GM06990 (cell line): ENCODE data around the gene MAP3K7.

ENCODE experiments used
- DNase-seq: peaks from one replicate; pipeline ENCODE4 v3.0.0-alpha.2; 2011; ENCODE audit not compliant: insufficient read length; ENCODE audit errors: extremely low read depth
- H3K27me3 ChIP-seq: replicated peaks from 2 replicates; pipeline ENCODE4 v1.6.0; 2011; ENCODE audit warnings: low read length; ENCODE audit not compliant: control insufficient read depth, insufficient read depth
- H3K36me3 ChIP-seq: 2 replicates; pipeline ENCODE4 v1.5.1; 2011; ENCODE audit warnings: low read length; ENCODE audit not compliant: control insufficient read depth, insufficient read depth
- H3K4me3 ChIP-seq: replicated peaks from 2 replicates; pipeline ENCODE4 v1.5.1; 2011; ENCODE audit warnings: low read depth, mild to moderate bottlenecking, control low read depth, low read length
- CTCF ChIP-seq: IDR thresholded peaks from 2 replicates; pipeline ENCODE4 v1.5.1; 2011; ENCODE audit warnings: low read length, control low read depth, mild to moderate bottlenecking, inconsistent platforms; ENCODE audit not compliant: insufficient read depth, poor library complexity, severe bottlenecking

Gene MAP3K7

DNA sequence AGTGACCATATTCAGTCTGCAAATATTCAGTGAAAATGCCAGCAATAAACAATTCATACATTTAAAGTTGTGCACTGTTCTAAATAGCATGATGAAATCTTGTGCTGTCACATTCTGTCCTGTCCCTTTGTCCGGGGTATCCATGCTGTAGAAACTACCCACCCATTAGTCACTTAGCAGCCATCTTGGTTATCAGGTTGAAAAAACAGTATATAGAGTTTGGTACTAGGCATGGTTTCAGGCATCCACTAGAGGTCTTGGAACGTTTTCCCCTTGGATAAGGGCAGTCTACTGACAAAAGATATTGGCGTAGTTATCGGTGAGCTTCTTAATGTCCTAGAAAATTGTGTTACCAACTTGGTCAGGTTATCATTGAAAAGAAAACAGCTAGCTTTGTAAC is 12.3 kb upstream of the MAP3K7 start:
- Histone ChIP-seq H3K4me3 (no peak overlapping the region), H3K36me3 (no peaks in the 10 kb centered on the region), H3K27me3 (no peaks in the 10 kb centered on the region)
- no peak for DNase-seq
- no peak for TF ChIP-seq CTCF

- Histone ChIP-seq H3K36me3 (no peaks in the 10 kb centered on the region), H3K4me3 (no peak overlapping the region), H3K27me3 (no peaks in the 10 kb centered on the region)
- TF ChIP-seq CTCF: no peak
- DNase-seq: no peak
Measured at GRCh38 chr6:90598192-90598951, 11.5 kb upstream of the MAP3K7 start.

GRCh38 chr6:90596967-90597539 is 10.2 kb upstream of the MAP3K7 start:
- no peak for DNase-seq
- H3K27me3 ChIP-seq: no peaks in the 10 kb centered on the region
- TF ChIP-seq CTCF: no peak
- no peaks in the 10 kb centered on the region for H3K36me3 ChIP-seq
- H3K4me3 ChIP-seq: no peak overlapping the region

DNA sequence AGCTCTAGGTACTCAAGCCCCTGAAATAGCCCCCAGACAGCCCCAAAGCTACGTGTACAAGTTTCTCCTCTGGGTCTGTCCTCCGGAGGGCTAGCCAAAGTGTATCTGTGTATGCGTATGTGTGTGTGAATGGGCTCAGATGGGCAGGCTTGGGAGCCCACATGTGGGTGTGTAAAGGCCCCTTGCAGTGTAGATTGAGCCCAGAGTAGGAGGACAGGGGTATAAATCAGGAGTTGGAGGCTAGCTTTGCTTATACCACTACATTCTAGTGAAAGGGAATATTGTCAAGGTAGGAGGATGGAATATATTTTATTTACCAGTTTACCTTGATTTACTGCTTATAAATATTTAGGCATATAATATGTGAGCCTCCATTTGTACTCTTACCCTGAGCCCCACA is 9.0 kb upstream of the MAP3K7 start:
- TF ChIP-seq CTCF: no peak
- no peaks in the 10 kb centered on the region for H3K27me3 ChIP-seq
- no peak overlapping the region for H3K4me3 ChIP-seq
- H3K36me3 ChIP-seq: no peaks in the 10 kb centered on the region
- DNase-seq: no peak

- no peak for DNase-seq
- Histone ChIP-seq H3K4me3 (peak overlapping the region; percentile 93), H3K36me3 (no peaks in the 10 kb centered on the region), H3K27me3 (no peaks in the 10 kb centered on the region)
- no peak for TF ChIP-seq CTCF
Measured at GRCh38 chr6:90586546-90586835, 381 bp downstream of the MAP3K7 start.
